GM19025 (cell line): ENCODE measurements around the gene NBEAL2.
"Not testable (repeated sequence)": the region's sequence is repeated elsewhere in the genome, so short reads cannot be mapped to it uniquely, and the experiment has no call there.

Experiments
- ATAC-seq: cut with Tn5 transposase; IDR thresholded peaks from one replicate; pipeline ENCODE4 v1.9.1; 2021; ENCODE audit warnings: mild to moderate bottlenecking, low read depth, moderate library complexity; ENCODE audit not compliant: unreplicated experiment

The NBEAL2 gene

GRCh38 chr3:47028146-47028545, 48.7 kb downstream of the NBEAL2 start:
- no peak for ATAC-seq

GRCh38 chr3:47028667-47029066, 49.2 kb downstream of the NBEAL2 start:
- ATAC-seq, result no peak

GRCh38 chr3:47031041-47031440, 51.6 kb downstream of the NBEAL2 start:
- ATAC-seq, result not testable (repeated sequence)

DNA sequence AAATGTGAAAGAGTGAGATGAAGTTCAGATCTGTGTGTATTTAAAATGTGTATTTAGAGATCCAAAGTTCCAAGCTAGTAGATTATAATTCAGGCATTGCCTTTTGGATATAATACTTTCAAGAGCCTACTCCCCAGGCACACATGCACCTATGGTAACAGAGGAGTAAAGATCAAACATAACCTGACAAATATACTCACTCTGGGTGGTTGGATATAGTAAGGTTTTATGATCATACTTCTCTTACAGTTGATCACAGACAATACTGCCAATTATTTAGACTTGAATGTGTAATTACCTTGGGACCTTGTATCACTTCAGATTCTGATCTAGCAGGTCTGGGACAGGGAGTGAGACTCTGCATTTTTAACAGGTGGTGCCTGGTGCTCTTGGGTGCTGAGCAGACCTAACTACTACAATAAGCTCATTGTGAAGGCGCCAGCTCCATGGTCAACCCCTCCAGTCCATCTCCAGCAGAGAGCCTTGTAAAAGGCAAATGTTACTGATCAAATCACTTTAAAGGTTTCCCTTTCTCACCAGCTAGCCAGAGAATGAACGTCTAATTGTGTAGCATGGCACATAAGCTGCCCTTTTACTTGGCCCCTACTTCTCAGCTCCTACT, 55.5 kb downstream of the NBEAL2 start:
- ATAC-seq, result no peak

- ATAC-seq, result no peak
Measured at GRCh38 chr3:47035645-47036044, 56.2 kb downstream of the NBEAL2 start.

- no peak for ATAC-seq
Measured at GRCh38 chr3:47036145-47036544, 56.7 kb downstream of the NBEAL2 start.

DNA sequence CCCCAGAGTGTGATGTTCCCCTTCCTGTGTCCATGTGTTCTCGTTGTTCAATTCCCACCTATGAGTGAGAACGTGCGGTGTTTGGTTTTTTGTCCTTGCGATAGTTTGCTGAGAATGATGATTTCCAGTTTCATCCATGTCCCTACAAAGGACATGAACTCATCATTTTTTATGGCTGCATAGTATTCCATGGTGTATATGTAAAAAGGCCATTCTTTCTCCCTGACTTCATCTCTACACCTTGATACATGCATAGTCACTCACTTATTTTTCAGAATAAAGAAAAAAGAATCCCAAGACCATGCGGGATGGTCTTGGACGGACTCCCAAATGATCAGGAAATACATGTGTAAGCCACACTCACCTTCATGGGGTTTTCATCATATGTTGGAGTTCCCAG, 57.8 kb downstream of the NBEAL2 start:
- ATAC-seq, result not testable (repeated sequence)

- no peak for ATAC-seq
Measured at GRCh38 chr3:47041114-47041513, 61.6 kb downstream of the NBEAL2 start.

DNA sequence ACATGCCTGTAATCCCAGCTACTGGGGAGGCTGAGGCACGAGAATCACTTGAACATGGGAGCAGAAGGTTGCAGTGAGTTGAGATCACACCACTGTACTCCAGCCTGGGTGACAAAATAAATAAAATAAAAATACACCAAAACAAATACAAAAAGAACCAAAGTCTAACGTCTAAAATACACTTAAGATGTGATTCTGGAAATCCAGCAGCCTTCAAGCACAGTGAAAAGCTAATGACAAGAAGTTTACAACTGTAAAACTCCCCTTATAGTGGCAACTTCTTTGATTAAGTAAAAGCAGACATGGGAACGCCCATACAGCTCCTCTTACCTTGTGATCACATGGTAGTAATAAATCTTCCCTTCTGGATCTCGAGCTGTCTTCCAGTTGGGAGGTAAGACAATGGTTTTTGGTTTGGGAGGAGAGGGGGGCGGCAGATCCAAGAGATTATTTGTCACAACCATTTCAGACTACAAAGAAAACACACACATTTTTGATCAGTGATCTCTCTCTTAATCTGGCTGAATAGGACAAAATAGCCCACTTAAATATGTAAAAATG, 62.8 kb downstream of the NBEAL2 start:
- no peak for ATAC-seq

GRCh38 chr3:47047069-47047468, 67.6 kb downstream of the NBEAL2 start:
- ATAC-seq, result no peak

GRCh38 chr3:47047673-47048072, 68.2 kb downstream of the NBEAL2 start:
- no peak for ATAC-seq

DNA sequence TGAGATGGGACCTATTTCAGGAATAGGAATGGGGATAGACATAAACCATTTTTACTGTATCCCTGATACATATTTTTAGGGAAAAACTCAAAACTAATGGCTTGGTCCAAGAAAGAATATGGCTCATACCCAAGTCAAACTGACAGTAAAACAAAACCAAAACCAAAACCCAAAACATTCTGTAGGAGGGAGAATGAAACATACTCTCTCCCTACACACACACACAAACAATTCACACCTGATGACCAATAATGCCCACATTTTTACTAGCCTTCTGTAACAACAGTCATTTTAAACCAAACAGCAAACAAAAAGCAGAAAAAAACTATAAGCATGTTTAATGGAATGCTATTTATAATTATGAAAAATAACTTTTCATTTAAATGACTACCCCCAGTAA, 74.9 kb downstream of the NBEAL2 start:
- no peak for ATAC-seq

DNA sequence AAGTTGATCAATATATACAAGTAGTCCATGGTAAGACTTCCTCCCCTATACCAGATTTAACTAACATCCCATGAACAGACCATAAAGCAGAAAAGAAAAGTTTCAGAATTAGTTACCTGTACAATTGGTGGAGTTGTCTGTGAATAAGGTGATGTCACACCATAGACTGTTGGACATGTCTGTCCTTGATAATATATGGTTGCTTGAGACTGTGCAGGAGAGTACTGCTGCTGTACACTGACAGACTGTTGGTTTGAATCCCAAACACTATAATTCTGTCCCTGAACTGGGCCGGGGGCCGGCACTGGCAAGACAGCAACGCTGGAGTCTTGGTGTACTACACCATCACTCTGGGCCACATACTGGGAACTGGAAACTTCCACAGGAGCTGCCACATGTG, 77.2 kb downstream of the NBEAL2 start:
- ATAC-seq, result no peak

GRCh38 chr3:47057212-47057671, 77.8 kb downstream of the NBEAL2 start:
- no peak for ATAC-seq
